GM19324 (cell line): ENCODE data around the gene OR2G6.
"Not testable (repeated sequence)": the region's sequence is repeated elsewhere in the genome, so short reads cannot be mapped to it uniquely, and the experiment has no call there.

ENCODE experiments used
- ATAC-seq: cut with Tn5 transposase; IDR thresholded peaks from one replicate; pipeline ENCODE4 v1.9.1; 2021; ENCODE audit warnings: mild to moderate bottlenecking, moderate library complexity; ENCODE audit not compliant: unreplicated experiment, low FRiP score

OR2G6 gene

GRCh38 chr1:248507773-248508172 lies at the start of gene OR2G6:
Gene OR2G6, plus strand, starts transcription at chr1:248508073. Its CDS starts 13,574 bp downstream, at chr1:248521647.
- not testable (repeated sequence) for ATAC-seq

GRCh38 chr1:248459117-248459516 lies 48.8 kb upstream of the OR2G6 start:
- ATAC-seq = not testable (repeated sequence)

- ATAC-seq = no peak
Measured at GRCh38 chr1:248471154-248471553, 36.7 kb upstream of the OR2G6 start.

GRCh38 chr1:248472111-248472510 lies 35.8 kb upstream of the OR2G6 start:
- ATAC-seq = not testable (repeated sequence)

- not testable (repeated sequence) for ATAC-seq
Measured at GRCh38 chr1:248473051-248473450, 34.8 kb upstream of the OR2G6 start, which contains the start of gene OR2T3. Gene OR2T3, plus strand, starts transcription at chr1:248473351. Its CDS starts 0 bp downstream, at chr1:248473351.

- ATAC-seq = peak; percentile 80
Measured at GRCh38 chr1:248475660-248476059, 32.2 kb upstream of the OR2G6 start.

- peak; percentile 72 for ATAC-seq
Measured at GRCh38 chr1:248481686-248482579, 25.9 kb upstream of the OR2G6 start.

- not testable (repeated sequence) for ATAC-seq
Measured at GRCh38 chr1:248488289-248488688, 19.6 kb upstream of the OR2G6 start, which contains the start of gene OR2T5. Gene OR2T5, plus strand, starts transcription at chr1:248488589. Its CDS starts 0 bp downstream, at chr1:248488589.

GRCh38 chr1:248496661-248497060 lies 11.2 kb upstream of the OR2G6 start:
- ATAC-seq = not testable (repeated sequence)

GRCh38 chr1:248500305-248501035 lies 7.4 kb upstream of the OR2G6 start:
- not testable (repeated sequence) for ATAC-seq

- ATAC-seq = not testable (repeated sequence)
Measured at GRCh38 chr1:248510217-248510616, 2.3 kb downstream of the OR2G6 start.

GRCh38 chr1:248521856-248522255 lies 14.0 kb downstream of the OR2G6 start:
- no peak for ATAC-seq

GRCh38 chr1:248537449-248537848 lies 29.6 kb downstream of the OR2G6 start:
- ATAC-seq = not testable (repeated sequence)

- not testable (repeated sequence) for ATAC-seq
Measured at GRCh38 chr1:248547383-248547782, 39.5 kb downstream of the OR2G6 start.

- not testable (repeated sequence) for ATAC-seq
Measured at GRCh38 chr1:248551027-248551426, 43.2 kb downstream of the OR2G6 start.

- not testable (repeated sequence) for ATAC-seq
Measured at GRCh38 chr1:248562672-248563071, 54.8 kb downstream of the OR2G6 start, which contains the start of gene OR2T29. Gene OR2T29, minus strand, starts transcription at chr1:248562772. Its CDS starts 3,281 bp downstream, at chr1:248559491.

GRCh38 chr1:248565530-248566373 lies 57.9 kb downstream of the OR2G6 start:
- ATAC-seq = peak; percentile 55

GRCh38 chr1:248569049-248569448 lies 61.2 kb downstream of the OR2G6 start:
- not testable (repeated sequence) for ATAC-seq

GRCh38 chr1:248570811-248571210 lies 62.9 kb downstream of the OR2G6 start:
- not testable (repeated sequence) for ATAC-seq

GRCh38 chr1:248572049-248572448 lies 64.2 kb downstream of the OR2G6 start:
- peak; percentile 79 for ATAC-seq
